K562 treated with DMSO at 1 percent for 4 hours (cell line): ENCODE data around the gene NSUN6. TPM values are rescaled to one million over a fixed set of nuclear protein-coding genes. Genes with fewer than 3 reads are reported as not detected.

Source experiments
- total RNA-seq: library from RNA; unstranded; fragments of 300-600 nt; gene quantifications from 2 replicates; pipeline ENCODE4 v1.2.3, GENCODE V29; 2022; ENCODE audit not compliant: insufficient read depth

Gene NSUN6
- total RNA-seq, result 4.7 and 7.5 TPM in 2 replicates

GRCh38 chr10:18651324-18652007 lies at the start of gene NSUN6:
NSUN6 (minus strand) TSS chr10:18651587; CDS start chr10:18651203, 384 bp downstream.

GRCh38 chr10:18659125-18659818 lies 7.9 kb upstream of the NSUN6 start, which contains the start of gene ARL5B:
ARL5B (plus strand) TSS chr10:18659431; CDS start chr10:18659638, 207 bp downstream.

Other genes starting within 250 kb of the NSUN6 start
- 10.7 and 11.5 TPM in 2 replicates for gene ARL5B, start 7.8 kb upstream of the NSUN6 start, total RNA-seq